ENCODE results near the gene MCM3AP.
A peak's percentile ranks its signal among the peaks of the same experiment; 100 is the strongest.

Gene MCM3AP

DNA sequence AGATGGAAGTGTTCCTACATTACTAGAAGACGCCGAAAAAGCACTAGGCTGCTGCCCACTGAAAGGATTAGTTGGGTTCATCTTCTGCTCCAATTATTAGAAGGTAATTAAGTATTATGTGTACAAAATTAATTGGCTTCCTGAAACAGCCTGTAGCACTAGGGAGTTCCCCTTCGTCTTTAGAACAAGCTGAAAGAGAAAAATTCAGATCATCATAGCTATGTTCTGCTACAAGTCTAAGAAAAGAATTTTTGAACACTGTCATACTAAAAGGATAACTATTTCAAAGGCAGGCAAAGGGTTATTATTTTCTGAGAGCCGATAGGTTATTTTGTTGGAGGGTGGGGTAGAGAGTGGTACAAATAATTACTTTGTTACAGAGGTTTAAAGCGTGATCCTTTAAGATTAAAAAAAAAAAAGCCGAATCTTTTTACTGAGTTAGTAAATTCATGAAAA, at the start of gene MCM3AP:
Gene MCM3AP, minus strand, starts transcription at position 406 of the 456 bp plus-strand sequence. Its CDS starts 325 bp downstream, at position 81.
- no peak for DNase-seq (ENCODE audit: low read depth)

DNA sequence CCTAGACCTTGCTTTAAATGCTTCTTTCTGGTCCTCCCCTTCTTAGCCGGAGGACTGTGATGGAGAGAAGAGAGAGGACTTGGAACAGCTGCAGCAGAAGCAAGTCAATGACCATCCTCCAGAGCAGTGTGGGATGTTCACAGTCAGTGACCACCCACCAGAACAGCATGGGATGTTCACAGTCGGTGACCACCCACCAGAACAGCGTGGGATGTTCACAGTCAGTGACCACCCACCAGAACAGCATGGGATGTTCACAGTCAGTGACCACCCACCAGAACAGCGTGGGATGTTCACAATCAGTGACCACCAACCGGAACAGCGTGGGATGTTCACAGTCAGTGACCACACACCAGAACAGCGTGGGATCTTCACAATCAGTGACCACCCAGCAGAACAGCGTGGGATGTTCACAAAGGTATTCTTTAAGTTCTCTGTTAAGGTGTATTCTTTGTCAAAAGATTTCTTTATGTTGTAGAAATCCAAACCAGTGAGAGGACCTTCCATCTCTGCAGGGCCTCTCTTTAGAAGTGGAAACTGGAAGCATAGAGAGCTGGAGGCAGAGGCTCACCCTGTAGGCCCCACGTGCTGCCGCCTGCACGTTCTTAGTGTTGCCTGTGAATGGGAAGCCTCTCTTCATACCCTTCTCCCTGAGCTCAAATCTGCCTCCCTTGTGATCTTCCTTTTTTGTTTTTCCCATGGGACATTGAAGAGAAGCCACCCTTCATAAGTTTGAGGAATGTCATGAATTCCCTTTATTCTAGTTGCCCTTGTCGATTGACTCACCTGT, 49.1 kb upstream of the MCM3AP start:
- no peak for DNase-seq (ENCODE audit: low read depth)

DNA sequence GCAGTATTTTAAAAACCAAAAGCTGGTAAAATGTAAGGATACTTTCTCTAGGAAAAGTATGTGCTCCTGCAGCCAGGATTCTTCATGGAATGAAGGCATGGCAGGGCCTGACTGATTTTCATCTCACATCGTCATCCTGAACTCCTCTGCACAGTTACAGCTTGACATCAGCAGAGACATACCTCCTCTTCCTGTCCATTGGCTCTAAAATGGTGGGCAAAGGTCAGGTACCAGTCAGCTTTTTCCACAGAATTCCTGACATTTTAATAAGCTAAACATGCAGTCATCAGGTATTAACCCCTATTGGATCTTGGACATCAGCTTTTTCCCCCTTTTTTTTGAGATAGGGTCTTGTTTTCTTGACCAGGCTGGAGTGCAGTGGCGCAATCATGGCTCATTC, 44.4 kb upstream of the MCM3AP start:
- no peak for DNase-seq (ENCODE audit: low read depth)

DNA sequence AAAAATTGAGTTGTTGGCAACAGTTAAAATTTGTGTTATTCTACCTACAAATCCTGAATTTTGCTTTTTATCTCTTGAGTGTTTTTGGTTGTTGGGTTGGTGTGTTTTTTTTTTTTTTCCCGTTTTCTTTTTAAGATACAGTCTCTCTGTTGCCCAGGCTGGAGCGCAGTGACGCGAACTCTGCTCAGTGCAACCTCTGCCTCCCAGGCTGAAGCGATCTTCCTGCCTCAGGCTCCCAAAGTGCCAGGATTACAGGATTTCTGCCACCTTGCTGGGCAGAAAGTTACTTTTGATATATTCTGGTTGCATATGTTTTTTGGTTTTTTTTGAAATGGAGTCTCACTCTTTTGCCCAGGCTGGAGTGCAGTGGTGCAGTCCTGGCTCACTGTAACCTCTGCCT, 42.7 kb upstream of the MCM3AP start:
- no peak for DNase-seq (ENCODE audit: low read depth)

DNA sequence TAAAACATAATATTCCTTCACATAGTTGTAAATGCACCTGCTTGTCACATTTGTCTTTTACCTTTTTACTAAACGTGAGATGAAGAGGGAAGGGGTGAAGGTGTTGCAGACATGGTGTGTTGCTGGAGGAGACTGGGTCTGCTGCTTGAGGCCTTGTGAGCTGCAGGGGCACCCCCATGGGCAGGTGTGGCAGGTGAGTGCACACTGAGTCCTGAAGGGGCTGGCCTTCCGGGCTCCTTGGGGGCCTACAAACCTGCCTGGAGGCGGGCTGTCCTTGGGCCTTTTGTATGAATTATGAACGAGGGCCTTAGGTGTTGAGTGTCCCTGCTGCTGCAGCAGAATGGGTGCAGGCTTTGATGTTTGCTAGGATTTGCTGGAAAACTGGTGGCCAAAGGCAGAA, 42.3 kb upstream of the MCM3AP start:
- no peak for DNase-seq (ENCODE audit: low read depth)

DNA sequence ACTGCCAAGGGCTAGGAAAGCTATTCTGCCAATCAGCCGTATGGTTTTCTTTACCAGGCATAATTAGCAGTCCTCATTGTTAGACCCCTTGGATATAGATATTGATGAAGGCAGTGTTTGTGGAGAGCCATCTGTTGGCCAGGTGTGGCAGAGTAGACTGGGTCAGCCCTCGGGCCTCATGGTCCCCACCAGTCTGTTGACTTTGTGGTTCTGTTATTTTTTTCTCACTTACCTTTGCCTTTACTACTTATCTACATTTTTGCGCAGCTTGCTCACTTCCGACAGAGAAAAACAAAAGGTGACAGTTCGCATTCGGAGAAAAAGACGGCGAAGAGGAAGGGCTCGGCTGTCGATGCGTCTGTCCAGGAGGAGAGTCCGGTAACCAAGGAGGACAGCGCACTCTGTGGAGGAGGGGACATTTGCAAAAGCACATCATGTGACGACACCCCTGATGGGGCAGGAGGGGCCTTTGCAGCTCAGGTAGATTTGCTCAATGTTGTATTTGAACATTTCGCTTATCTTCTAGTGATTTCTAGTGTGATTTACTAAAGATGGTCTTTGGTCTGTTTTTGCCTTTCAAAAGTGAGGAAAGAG, 40.8 kb upstream of the MCM3AP start:
- DNase-seq (ENCODE audit: low read depth) = no peak

DNA sequence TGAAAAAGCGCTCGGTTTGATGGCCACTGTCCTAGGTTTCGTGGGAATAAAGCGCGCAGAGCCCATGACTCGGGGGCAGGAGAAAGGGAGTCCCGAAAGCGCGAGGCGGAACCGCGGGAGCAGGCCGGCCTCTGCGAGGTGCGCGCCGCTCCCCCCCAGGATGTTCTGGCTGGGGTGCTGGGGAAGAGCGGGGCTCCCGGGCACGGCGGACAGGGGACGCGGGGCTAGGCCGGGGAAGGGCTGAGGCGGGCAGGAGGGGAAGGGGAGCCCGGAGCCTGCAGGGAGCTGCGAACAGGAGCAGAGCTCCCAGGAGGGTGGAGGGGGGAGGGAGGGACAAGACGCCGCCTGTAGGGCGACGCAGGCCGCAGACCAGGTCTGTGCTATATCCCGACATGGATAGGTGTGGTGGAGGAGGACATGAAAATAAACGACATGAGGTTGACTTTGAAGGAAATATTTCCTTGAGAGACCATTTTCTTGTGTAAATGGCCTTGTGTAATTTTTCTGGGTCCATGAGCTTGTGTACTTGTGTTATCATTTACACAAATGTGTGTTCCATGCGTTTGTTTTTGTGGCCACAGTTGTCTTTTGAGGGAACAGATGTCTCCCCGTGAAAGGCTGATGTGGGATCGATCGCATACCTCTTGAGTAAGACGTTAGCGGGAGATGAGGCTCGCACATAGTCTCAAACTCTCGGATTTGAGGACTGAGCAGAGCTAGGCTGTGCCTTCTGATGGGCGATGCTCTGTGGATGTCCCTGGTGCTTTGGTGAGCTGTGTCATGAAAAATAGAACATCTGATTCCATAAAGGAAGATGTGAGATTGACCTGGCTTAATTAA, 39.9 kb upstream of the MCM3AP start:
- peak; percentile 60 for DNase-seq (ENCODE audit: low read depth)

DNA sequence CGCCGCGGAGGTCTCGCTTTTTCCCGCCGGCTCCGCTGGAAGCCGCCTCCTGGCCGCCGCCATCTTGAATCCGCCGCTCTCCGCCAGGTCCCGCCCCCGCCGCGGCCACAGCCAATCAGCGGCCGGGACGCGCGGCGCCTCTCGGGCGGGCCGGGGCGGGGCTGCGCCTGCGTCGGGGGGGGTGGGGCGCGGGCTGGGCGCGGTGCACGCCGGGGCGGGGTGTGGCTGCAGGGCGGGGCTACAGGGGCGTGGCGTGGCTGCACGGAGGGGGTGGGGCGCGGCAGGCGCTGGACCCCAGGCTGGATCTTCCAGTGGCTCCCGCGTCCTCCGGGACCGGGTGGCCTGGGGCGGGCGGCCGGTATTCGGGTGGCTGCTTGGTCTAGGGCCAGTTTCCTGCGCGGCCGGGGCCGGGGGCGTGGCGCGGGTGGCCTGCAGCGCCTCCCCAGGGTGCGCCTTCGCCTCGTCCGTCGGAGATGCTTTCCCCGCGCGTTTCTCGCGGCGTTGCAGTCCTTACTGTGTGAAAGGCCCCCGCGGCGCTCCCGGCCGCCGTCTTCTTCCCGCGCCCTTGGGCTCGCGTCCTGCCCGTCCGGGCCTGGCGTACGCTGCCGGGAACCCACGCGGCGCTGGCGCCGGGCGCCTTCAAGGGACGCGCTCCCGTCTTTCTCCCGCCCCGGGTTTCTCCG, 39.1 kb upstream of the MCM3AP start:
- peak; percentile 78 for DNase-seq (ENCODE audit: low read depth)

DNA sequence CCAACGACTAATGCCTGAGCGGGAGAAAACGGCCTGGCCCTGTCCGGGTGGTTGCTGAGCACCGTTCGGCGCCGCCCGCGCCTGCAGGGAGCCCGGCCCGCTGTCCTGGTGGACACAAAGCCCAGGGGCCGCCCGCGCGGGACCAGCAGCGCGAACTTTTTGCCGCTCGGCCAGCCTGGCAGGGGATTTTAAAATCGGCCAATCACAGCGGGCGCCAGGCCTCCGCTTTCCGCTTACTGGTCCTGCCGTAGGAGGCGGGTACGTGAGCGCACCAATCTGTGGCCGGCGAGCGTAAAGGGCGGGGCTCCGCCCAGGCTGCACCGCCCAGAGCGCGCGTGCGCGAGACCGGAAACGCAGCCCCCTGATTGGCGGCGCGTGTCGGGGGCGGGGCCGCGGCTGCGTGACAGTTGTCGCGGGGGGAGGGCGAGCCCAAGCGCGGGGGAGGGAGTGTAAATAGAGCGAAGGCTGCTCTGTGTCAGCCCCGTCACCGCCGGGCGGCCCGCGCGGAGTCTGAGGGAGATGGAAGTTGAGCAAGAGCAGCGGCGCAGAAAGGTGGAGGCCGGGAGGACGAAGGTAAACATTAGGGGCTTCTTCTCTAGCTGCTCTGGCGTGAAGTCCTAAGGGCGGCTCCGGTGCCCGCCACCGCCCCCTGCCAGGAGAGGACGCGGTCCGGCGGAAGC, 38.4 kb upstream of the MCM3AP start, which contains the start of the genes C21orf58 and PCNT:
Gene C21orf58, minus strand, starts transcription at position 161 of the 680 bp plus-strand sequence. CDS start 1,132 bp downstream, outside the sequence.
Gene PCNT, plus strand, starts transcription at position 447 of the 680 bp plus-strand sequence. Its CDS starts 73 bp downstream, at position 520.
- DNase-seq (ENCODE audit: low read depth) = peak; percentile 98

DNA sequence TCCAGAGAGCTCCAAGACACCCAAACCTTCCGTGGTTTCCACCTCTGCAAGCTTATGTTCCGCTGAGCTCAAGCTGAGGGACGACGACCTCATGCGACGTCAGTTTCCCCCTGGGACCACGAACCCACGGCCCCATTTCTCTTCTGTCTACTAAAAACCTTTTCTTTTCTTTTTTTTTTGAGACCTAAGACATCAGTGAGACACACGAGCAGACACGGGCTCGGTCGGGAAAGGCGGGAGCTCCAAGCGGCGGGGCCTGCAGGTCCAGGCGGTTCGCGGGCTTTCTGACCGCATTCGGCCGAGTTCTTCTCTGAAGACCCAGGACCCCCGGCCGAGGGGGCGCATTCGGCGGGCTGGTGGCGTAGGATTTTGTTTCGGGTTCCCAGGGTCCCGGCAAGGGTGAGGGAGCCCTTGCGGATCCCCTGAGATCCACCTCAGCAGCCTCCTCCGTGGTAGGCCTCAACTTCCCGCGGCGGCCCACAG, 37.9 kb upstream of the MCM3AP start:
- DNase-seq (ENCODE audit: low read depth) = peak; percentile 29

DNA sequence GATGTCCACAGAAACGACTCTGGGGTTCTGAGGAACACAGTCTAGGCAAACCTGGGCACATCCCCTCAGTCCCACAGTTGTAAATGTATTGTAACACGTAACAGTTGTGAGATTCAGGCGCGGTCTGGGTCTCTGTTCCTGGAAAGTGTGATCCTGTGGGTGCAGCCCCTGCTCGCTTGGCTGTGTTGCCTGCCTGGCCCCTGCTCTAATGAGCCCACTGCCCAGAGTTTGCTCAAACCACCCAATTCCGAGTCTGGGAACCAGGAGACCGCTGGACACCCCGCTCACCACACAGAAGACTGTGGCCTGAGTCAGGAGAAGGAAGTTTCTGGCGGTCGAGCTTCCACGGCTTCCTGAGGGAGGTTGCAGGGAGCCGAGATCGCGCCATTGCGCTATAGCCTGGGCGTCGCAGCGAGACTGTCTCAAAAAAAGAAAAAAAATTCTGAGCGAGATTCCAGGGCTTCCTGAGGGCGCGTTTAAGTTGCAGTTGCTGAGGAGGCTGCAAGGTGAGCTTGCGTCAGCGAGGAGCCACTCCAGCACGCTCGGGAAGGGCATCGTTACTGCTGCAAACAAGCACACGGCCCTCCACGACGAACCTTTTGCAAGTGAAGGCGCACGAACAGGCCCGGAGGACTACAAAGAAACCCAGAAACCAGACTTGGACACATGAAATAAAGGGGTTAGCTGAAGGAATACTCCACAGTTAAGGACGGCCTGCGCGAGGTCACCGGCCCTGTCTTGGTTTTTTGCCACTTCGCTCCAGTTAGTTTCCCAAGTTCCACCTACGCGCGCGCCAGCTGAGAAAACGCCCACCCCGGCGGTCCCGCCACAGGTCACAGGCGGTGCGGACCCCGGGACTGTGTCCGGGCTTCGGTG, 37.2 kb upstream of the MCM3AP start:
- DNase-seq (ENCODE audit: low read depth) = peak; percentile 57

DNA sequence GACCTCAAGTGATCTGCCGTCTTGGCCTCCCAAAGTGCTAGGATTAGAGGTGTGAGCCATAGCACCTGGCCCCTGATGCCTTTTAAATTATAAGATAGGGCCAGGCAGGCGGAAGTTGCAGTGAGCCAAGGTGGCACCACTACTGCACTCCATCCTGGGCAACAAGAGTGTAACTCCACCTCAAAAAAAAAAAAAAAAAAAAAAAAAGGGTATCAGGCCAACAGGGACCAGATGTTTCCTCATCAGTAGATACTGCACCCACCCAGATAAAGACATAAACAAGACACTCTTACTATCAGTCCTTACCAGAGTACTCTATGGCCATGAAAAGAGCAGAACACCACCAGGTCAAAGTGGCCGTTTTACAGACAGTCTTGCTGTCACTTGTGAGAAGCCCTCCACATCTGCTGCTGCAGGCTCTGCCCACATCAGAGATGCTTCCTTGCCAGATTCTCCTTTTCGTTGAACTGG, 35.0 kb upstream of the MCM3AP start:
- DNase-seq (ENCODE audit: low read depth) = no peak

DNA sequence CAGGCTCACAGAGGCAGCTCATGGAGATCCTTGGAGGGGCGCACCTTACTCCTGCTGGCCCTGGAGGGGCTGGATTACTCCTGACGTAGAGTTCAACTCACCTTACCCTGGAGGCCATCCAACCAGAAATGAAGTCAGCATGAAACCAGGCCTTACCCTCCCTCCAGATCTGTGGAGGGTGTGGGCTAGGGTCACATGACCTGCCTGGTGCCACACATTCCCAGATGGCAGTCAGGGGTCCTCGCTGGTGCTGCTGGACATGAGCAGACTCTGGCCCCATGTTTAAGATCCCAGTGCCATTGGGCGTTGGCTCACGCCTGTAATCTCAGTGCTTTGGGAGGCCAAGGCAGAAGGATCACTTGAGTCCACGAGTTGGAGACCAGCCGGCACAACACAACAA, 33.8 kb upstream of the MCM3AP start:
- DNase-seq (ENCODE audit: low read depth) = no peak

DNA sequence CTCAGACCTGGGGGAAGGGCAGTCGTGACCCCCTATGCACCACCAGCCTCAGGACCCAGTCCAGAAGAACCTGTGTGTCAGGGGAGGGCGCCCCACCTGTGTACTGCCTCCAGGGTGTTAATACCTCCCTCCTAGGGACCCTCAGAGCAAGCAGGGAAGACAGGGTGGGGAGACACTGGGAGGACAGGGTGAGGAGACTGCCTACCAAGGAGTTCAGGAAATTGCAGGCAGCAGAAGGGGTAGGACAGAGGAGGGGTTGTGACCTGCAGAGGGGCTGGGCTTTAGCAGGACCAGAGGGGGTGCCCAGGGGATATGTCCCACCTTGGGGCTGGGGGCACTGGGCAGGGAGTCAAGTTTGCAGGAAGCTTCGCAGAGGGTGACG, 33.0 kb upstream of the MCM3AP start:
- DNase-seq (ENCODE audit: low read depth) = no peak

DNA sequence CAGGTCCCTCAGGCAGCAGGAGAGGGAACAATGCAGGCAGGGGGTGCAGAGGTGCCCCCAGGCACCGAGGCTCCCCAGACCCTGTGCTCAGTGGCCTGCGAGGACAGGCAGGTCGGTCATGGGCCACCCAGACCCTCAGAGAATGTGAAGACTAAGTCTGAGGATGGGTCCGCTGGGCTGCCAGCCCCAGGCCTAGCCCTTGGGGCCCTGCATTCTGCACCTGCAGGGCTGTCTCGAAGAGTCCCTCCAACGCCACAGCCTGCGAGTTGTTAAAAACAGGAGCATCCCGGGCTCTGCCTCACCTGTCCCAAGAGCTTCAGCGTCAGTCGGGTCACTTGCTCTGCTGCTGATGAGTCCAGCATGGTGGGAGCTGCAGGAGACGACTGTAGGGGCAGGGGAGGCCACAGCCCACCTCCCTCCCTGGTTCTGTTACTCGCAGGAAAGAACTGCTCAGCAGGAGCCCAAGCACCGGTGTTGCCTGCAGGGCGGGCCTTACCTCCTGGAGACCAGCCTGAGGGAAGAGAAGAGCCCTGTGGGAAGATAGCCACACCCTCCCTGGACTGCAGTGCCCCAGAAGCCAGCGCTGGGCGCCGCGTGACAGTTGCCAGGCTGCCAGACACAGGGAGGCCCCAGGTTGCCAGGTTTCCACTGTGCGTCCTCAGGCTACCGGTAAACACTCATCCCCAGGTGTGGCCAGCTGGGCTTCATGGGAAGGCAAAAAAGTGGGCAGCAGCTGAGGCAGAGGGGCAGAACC, 32.5 kb upstream of the MCM3AP start:
- DNase-seq (ENCODE audit: low read depth) = no peak

DNA sequence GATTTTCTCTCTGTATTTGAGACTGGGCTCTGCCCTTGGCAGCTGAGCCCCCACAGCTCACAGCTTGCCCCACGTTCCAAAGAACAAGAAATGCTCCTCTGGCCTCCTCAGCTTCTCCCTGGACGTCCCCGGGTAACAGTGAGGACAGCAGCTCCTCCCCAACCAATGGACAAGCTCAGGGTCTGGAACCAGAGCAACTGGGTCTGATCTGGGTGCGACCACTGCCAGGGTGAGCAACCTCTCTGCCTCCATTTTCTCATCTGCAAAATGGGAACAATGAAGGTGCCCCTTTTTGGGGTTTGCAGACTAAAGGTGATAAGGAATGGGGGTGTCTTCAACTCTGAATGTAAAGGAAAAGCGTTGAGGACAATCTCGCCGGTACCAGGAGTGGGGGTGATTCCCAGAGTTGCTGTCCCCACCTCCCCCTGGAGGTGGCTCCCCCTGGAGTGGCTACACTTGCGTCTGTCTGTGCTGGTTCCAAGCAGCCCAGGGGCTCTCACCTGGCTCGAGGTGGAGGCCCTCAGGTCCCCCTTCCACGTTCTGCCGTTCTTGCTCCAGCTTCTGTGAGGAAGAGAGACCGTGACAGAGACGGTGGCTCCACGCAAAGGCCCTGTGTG, 31.4 kb upstream of the MCM3AP start:
- DNase-seq (ENCODE audit: low read depth) = no peak

DNA sequence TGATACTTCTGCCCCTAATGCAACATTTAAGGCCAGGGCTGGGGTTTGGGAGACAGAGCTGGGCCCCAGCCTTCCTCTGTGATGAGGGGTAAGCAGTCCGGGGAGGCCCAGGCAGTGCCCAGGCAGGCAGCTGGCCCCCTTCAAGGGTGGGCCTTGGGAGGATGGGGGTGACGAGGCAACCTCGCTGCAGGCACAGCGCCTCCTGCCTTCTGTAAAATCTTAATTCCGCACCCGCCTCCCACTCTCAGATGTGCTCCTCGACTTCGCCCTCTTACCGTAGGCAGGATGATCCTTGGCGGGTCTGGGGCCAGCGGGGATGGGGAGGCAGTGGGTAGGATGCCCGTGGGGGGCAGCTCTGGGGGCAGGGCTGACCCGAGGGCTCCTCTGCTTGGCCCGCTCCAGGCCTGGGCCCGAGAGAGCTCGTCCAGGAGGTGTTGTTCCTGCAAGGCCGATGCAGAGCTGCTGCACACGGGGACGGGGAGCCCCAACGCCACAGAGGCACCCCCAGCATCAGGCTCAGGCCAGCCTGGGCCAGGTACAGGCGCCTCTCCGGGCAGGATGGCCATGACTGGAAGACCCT, 29.1 kb upstream of the MCM3AP start:
- DNase-seq (ENCODE audit: low read depth) = no peak

DNA sequence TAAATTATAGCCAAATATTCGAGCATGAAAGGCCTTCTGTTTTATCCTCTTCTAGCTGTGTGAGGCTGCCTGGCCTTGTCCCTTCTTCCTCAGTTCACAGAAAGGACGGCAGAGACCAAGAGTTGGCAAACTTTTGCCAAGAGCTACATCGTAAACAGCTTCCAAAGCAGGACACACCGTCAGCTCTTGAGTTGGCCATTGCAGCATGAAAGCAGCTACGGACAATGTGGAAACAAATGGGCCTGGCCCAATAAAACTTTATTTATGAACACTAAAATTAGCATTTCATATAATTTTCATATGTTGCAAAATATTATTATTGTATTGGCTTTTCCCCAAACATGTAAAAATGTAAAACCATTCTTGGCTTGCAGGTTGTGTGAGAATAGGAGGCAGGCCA, 27.5 kb upstream of the MCM3AP start:
- no peak for DNase-seq (ENCODE audit: low read depth)
